22Rv1 (cell line): ENCODE data around the gene ASCC1.

Source experiments
- H3K27ac ChIP-seq: fragments of 450-650 bp; 2 replicates; pipeline ENCODE4 v1.5.1; 2017
- ZFX ChIP-seq: fragments of 450-650 bp; IDR thresholded peaks from 2 replicates; pipeline ENCODE4 v1.6.1; 2017; ENCODE audit warnings: antibody characterized with exemption, borderline replicate concordance
- TF ChIP-seq, protein P1 (sequence below): fragments of 450-650 bp; IDR thresholded peaks from 2 replicates; pipeline ENCODE4 v1.5.1; 2017; ENCODE audit warnings: mild to moderate bottlenecking

Gene ASCC1

DNA sequence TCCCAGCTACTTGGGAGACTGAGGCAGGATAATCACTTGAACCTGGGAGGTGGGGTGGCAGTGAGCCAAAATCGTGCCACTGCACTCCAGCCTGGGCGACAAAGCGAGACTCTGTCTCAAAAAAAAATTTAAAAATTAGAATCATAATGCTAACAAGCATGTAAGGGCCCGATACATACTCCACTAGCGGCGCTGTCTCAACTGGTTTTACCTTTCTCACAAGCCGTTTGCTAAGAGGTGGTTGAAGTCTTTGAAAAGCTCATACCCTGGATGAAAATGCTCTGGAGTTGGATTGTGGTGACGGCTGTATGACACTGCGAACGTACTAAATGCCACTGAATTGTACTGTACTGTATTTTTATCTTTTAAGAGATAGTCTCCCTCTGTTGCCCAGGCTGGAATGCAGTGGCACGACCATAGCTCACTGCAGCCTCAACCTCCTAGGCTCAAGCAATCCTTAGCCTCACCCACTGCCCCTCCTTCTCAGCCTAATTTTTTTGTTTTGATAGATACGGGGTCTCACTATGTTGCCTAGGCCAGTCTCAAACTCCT, 157.7 kb downstream of the ASCC1 start:
- TF ChIP-seq, protein P1, sequence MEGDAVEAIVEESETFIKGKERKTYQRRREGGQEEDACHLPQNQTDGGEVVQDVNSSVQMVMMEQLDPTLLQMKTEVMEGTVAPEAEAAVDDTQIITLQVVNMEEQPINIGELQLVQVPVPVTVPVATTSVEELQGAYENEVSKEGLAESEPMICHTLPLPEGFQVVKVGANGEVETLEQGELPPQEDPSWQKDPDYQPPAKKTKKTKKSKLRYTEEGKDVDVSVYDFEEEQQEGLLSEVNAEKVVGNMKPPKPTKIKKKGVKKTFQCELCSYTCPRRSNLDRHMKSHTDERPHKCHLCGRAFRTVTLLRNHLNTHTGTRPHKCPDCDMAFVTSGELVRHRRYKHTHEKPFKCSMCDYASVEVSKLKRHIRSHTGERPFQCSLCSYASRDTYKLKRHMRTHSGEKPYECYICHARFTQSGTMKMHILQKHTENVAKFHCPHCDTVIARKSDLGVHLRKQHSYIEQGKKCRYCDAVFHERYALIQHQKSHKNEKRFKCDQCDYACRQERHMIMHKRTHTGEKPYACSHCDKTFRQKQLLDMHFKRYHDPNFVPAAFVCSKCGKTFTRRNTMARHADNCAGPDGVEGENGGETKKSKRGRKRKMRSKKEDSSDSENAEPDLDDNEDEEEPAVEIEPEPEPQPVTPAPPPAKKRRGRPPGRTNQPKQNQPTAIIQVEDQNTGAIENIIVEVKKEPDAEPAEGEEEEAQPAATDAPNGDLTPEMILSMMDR: no peak
- no peak for TF ChIP-seq ZFX
- H3K27ac ChIP-seq: no peak overlapping the region

GRCh38 chr10:72056932-72057751, 158.9 kb downstream of the ASCC1 start:
- no peak overlapping the region for H3K27ac ChIP-seq
- TF ChIP-seq, protein P1: no peak
- TF ChIP-seq ZFX: no peak

- no peak overlapping the region for H3K27ac ChIP-seq
- no peak for TF ChIP-seq ZFX
- TF ChIP-seq, protein P1: no peak
Measured at GRCh38 chr10:72056113-72056512, 160.0 kb downstream of the ASCC1 start.

GRCh38 chr10:72053690-72054089, 162.4 kb downstream of the ASCC1 start:
- H3K27ac ChIP-seq: no peak overlapping the region
- no peak for TF ChIP-seq ZFX
- TF ChIP-seq, protein P1: no peak

DNA sequence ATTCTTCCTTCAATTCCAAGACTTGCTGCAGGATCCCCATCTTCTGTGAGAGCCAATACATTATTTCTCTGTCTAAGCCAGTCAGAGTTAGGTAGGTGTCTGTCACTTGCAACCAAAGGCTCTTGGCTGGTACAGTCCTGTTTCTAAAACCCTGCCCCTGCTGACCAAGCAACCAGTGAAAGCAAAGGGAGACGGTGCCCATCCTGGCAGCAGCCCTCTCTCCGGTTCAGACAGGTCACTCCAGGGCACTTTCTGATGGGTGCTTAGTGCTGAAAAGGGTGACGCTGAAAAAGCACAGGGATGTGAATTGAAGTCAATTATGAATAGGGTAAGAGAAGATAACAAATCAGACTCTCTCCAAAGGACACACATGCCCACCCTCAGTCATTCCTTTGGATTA, 165.2 kb downstream of the ASCC1 start:
- TF ChIP-seq, protein P1: no peak
- TF ChIP-seq ZFX: no peak

DNA sequence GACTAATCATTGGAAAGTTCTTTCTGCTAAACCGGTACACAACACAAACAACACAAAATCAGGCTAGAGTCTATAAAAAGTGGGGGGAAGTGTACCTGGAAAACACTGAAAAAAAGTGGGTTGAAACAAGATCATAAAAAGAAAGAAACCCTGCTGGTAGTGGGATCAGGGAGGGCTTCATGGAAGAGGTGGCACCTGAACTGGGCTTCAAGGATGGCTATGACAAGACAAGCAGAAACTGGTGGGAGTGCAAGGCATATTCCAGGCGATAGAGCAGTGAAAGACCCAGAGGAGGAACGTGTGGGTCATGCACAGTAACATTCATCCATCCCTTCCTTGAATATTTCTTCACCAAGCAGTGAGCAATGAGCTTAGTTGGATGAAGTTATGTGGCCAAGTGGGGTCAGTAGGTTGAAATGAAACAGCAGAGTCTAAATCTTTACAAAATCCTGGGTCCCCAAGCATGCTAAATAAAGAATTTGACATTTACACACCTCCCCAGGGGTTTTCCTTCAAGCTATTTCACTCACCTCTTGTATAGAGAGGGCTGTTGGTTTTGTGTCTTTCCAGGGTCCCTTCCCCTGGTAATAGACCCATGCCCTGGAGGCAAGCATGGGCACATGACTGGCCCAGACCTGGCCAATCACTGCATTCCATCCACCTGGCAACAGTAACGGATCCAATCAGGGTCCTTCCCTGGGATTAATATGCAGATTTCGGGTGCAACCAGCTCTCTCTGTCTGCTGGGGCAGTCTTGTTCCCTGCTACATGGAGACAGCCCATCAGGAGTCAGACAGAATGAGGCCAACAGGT, 165.9 kb downstream of the ASCC1 start:
- H3K27ac ChIP-seq: no peak overlapping the region
- TF ChIP-seq, protein P1: no peak
- TF ChIP-seq ZFX: no peak

More for the DNA sequence above, 165.2 kb downstream of the ASCC1 start:
- H3K27ac ChIP-seq: no peak overlapping the region

- TF ChIP-seq, protein P1: no peak
- no peak for TF ChIP-seq ZFX
- H3K27ac ChIP-seq: no peak overlapping the region
Measured at GRCh38 chr10:72049472-72049871, 166.6 kb downstream of the ASCC1 start.
